DOHH2 (cell line): ENCODE measurements around the gene SLC25A28.

ENCODE experiments used
- H3F3A ChIP-seq: fragments of 200-600 bp; sonication (generic), shearing (Covaris generic); 2 replicates; pipeline ENCODE4 v1.6.0; 2016; ENCODE audit warnings: antibody characterized with exemption, mild to moderate bottlenecking; ENCODE audit not compliant: control insufficient read depth, insufficient read depth
- H3K27ac ChIP-seq: fragments of 200-600 bp; sonication (generic); 2 replicates; pipeline ENCODE4 v1.5.1; 2014; ENCODE audit warnings: low read depth, mild to moderate bottlenecking, low read length, moderate library complexity
- H3K27me3 ChIP-seq: fragments of 200-600 bp; sonication (generic); 2 replicates; pipeline ENCODE4 v1.6.1; 2014; ENCODE audit warnings: mild to moderate bottlenecking, low read length, mixed read lengths; ENCODE audit not compliant: control insufficient read depth
- H3K36me3 ChIP-seq: fragments of 200-600 bp; sonication (generic); 2 replicates; pipeline ENCODE4 v1.6.1; 2014; ENCODE audit warnings: mild to moderate bottlenecking, low read length, moderate library complexity, mixed read lengths; ENCODE audit not compliant: control insufficient read depth
- H3K4me1 ChIP-seq: fragments of 200-600 bp; sonication (generic); 2 replicates; pipeline ENCODE4 v1.6.1; 2014; ENCODE audit warnings: mild to moderate bottlenecking, low read length, mixed read lengths; ENCODE audit not compliant: control insufficient read depth
- H3K4me2 ChIP-seq: fragments of 200-600 bp; sonication (generic); 2 replicates; pipeline ENCODE4 v1.6.0; 2014; ENCODE audit warnings: mild to moderate bottlenecking, low read length, moderate library complexity
- H3K4me3 ChIP-seq: fragments of 200-600 bp; sonication (generic); 2 replicates; pipeline ENCODE4 v1.5.1; 2014; ENCODE audit warnings: mild to moderate bottlenecking, low read length, mixed read lengths
- H3K79me2 ChIP-seq: fragments of 200-600 bp; sonication (generic); 2 replicates; pipeline ENCODE4 v1.6.1; 2014; ENCODE audit warnings: mild to moderate bottlenecking, low read length, mixed read lengths; ENCODE audit not compliant: control insufficient read depth
- H3K9me2 ChIP-seq: fragments of 200-600 bp; sonication (generic); replicated peaks from 2 replicates; pipeline ENCODE4 v1.6.1; 2014; ENCODE audit warnings: mild to moderate bottlenecking, low read length, mixed read lengths; ENCODE audit not compliant: control insufficient read depth
- H3K9me3 ChIP-seq: fragments of 200-600 bp; sonication (generic); 2 replicates; pipeline ENCODE4 v1.6.1; 2014; ENCODE audit warnings: antibody characterized with exemption, low read length, mixed read lengths; ENCODE audit not compliant: control insufficient read depth, insufficient read depth
- H4K20me1 ChIP-seq: fragments of 200-600 bp; sonication (generic); 2 replicates; pipeline ENCODE4 v1.6.0; 2014; ENCODE audit warnings: low read depth, mild to moderate bottlenecking, antibody characterized with exemption, low read length, moderate library complexity; ENCODE audit not compliant: control insufficient read depth, insufficient read depth
- CTCF ChIP-seq: fragments of 200-600 bp; sonication (generic); IDR thresholded peaks from one replicate; pipeline ENCODE4 v1.5.1; 2014; ENCODE audit warnings: antibody characterized with exemption, mild to moderate bottlenecking, low read depth, low read length; ENCODE audit not compliant: poor library complexity, severe bottlenecking
- EZH2phosphoT487 ChIP-seq: fragments of 200-600 bp; sonication (generic); IDR thresholded peaks from 2 replicates; pipeline ENCODE4 v1.6.1; 2017; ENCODE audit warnings: borderline replicate concordance, mild to moderate bottlenecking, antibody characterized with exemption, low read length, moderate library complexity, mixed read lengths

Gene SLC25A28

GRCh38 chr10:99661377-99661763 lies 41.1 kb upstream of the SLC25A28 start:
- H3K4me2 ChIP-seq = no peak overlapping the region
- no peaks in the 10 kb centered on the region for H3F3A ChIP-seq
- no peaks in the 10 kb centered on the region for H3K9me3 ChIP-seq
- H4K20me1 ChIP-seq = no peaks in the 10 kb centered on the region
- no peak overlapping the region for H3K4me3 ChIP-seq
- H3K27me3 ChIP-seq = peaks cover 23% of the 10 kb centered on the region
- TF ChIP-seq EZH2phosphoT487 = no peak
- TF ChIP-seq CTCF = no peak
- no peaks in the 10 kb centered on the region for H3K36me3 ChIP-seq
- H3K79me2 ChIP-seq = no peaks in the 10 kb centered on the region
- peaks cover 12% of the 10 kb centered on the region for H3K4me1 ChIP-seq
- no peaks in the 10 kb centered on the region for H3K9me2 ChIP-seq
- H3K27ac ChIP-seq = no peak overlapping the region

- Histone ChIP-seq H3K9me2 (no peaks in the 10 kb centered on the region), H3K27me3 (peaks cover 28% of the 10 kb centered on the region), H3K27ac (no peak overlapping the region), H3F3A (no peaks in the 10 kb centered on the region), H3K79me2 (no peaks in the 10 kb centered on the region), H3K9me3 (no peaks in the 10 kb centered on the region), H3K4me1 (peaks cover 12% of the 10 kb centered on the region), H3K36me3 (no peaks in the 10 kb centered on the region), H3K4me3 (no peak overlapping the region), H4K20me1 (no peaks in the 10 kb centered on the region), H3K4me2 (no peak overlapping the region)
- TF ChIP-seq CTCF (no peak), EZH2phosphoT487 (no peak)
These were observed 40.6 kb upstream of the SLC25A28 start for GRCh38 chr10:99660662-99661376.

- Histone ChIP-seq H3K9me3 (no peaks in the 10 kb centered on the region), H3K4me2 (peak overlapping the region; percentile 77), H3K4me1 (peaks cover 12% of the 10 kb centered on the region), H3K9me2 (no peaks in the 10 kb centered on the region), H4K20me1 (no peaks in the 10 kb centered on the region), H3K27ac (no peak overlapping the region), H3K27me3 (peaks cover 32% of the 10 kb centered on the region), H3K36me3 (no peaks in the 10 kb centered on the region), H3F3A (no peaks in the 10 kb centered on the region), H3K79me2 (no peaks in the 10 kb centered on the region), H3K4me3 (peak overlapping the region; percentile 86)
- TF ChIP-seq CTCF (no peak), EZH2phosphoT487 (no peak)
These were observed 39.7 kb upstream of the SLC25A28 start for GRCh38 chr10:99659868-99660366.
